COR-L47 (cell line): ENCODE data around the gene HECW1.

Experiments
- DNase-seq: peaks from one replicate; lab custom pipeline; 2025; lab: John Stamatoyannopoulos, UW

The HECW1 gene

GRCh38 chr7:43439631-43440401 is 327.4 kb downstream of the HECW1 start:
- no peak for DNase-seq

GRCh38 chr7:43441231-43442130 is 329.0 kb downstream of the HECW1 start:
- no peak for DNase-seq

- DNase-seq: no peak
Measured at GRCh38 chr7:43443381-43443780, 330.9 kb downstream of the HECW1 start.

GRCh38 chr7:43444711-43445578 is 332.5 kb downstream of the HECW1 start:
- DNase-seq: no peak

GRCh38 chr7:43449577-43449976 is 337.1 kb downstream of the HECW1 start:
- DNase-seq: no peak

- no peak for DNase-seq
Measured at GRCh38 chr7:43450894-43451293, 338.4 kb downstream of the HECW1 start.

GRCh38 chr7:43454936-43455518 is 342.6 kb downstream of the HECW1 start:
- no peak for DNase-seq

GRCh38 chr7:43456200-43456599 is 343.8 kb downstream of the HECW1 start:
- DNase-seq: no peak

GRCh38 chr7:43458330-43459018 is 346.0 kb downstream of the HECW1 start:
- no peak for DNase-seq

- DNase-seq: no peak
Measured at GRCh38 chr7:43459019-43459337, 346.5 kb downstream of the HECW1 start.

- no peak for DNase-seq
Measured at GRCh38 chr7:43460733-43461348, 348.4 kb downstream of the HECW1 start.

- DNase-seq: no peak
Measured at GRCh38 chr7:43461349-43462024, 349.0 kb downstream of the HECW1 start.

- DNase-seq: no peak
Measured at GRCh38 chr7:43462836-43463235, 350.4 kb downstream of the HECW1 start.

- no peak for DNase-seq
Measured at GRCh38 chr7:43463401-43463980, 351.0 kb downstream of the HECW1 start.

- DNase-seq: no peak
Measured at GRCh38 chr7:43465581-43466554, 353.4 kb downstream of the HECW1 start.

GRCh38 chr7:43467406-43467805 is 355.0 kb downstream of the HECW1 start:
- DNase-seq: no peak

GRCh38 chr7:43467846-43468245 is 355.4 kb downstream of the HECW1 start:
- no peak for DNase-seq

- no peak for DNase-seq
Measured at GRCh38 chr7:43469051-43469450, 356.6 kb downstream of the HECW1 start.

- no peak for DNase-seq
Measured at GRCh38 chr7:43470110-43470509, 357.7 kb downstream of the HECW1 start.
